HuH-7 (cell line): ENCODE results near the gene TMEM53.

Source experiments
- DNase-seq: peaks from one replicate; pipeline ENCODE4 v3.0.0; 2011; ENCODE audit warnings: low spot score

TMEM53 gene

DNA sequence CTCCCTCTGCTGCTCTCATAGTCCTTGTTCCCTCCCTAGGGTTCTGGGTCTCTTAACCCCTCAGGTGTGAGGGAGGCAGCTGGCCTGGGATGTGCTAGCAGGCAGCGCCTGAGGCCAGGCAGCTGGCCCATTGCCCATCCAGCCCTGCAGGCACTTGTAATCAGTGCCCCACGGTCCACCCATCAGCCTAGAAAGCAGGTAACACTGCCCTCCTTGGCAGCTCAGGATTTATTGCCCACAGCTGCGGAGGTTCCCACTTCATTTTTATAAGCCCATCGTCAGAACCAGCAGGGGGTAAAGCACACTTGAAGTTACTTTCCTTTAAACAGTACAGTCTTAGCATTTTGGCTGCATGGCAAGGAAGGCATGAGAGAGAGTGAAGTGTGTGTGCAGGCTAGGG lies 70.6 kb downstream of the TMEM53 start:
- no peak for DNase-seq
